IMR-90 (cell line): ENCODE measurements around the gene CCDC141. TPM values are rescaled to one million over a fixed set of nuclear protein-coding genes. Genes with fewer than 3 reads are reported as not detected.

Experiments
- ATAC-seq: fragments of 200-7000 bp; cut with Tn5 transposase; 2 replicates; pipeline ENCODE4 v1.9.1; 2020; ENCODE audit warnings: low read depth, mild to moderate bottlenecking, moderate library complexity
- BruUV-seq: library from RNA; stranded (reverse); fragments of 400-500 nt; replicated peaks from 2 replicates; lab custom pipeline; 2021; lab: Mats Ljungman, UMichigan
- CTCF ChIA-PET: fragments of 300-600 bp; formaldehyde crosslinking; extraction: SDS; loops from one replicate; lab custom pipeline; 2021; ENCODE audit warnings: antibody characterized with exemption; lab: Yijun Ruan, JAX
- POLR2A ChIA-PET: fragments of 300-600 bp; sonication (Branson Sonifier 250); formaldehyde crosslinking; loops from one replicate; lab custom pipeline; 2022; ENCODE audit warnings: antibody characterized with exemption; ENCODE audit not compliant: unreplicated experiment; lab: Charles Lee
- DNase-seq: peaks from one replicate; pipeline ENCODE4 v3.0.0; 2013
- H2AFZ ChIP-seq: replicated peaks from 2 replicates; pipeline ENCODE3; 2013; ENCODE audit warnings: low read length, mild to moderate bottlenecking; ENCODE audit not compliant: poor library complexity
- H2AK5ac ChIP-seq: 2 replicates; pipeline ENCODE4 v1.6.1; 2013; ENCODE audit warnings: low read depth, low read length, inconsistent platforms
- H2AK9ac ChIP-seq: replicated peaks from 2 replicates; pipeline ENCODE3; 2013; ENCODE audit warnings: mild to moderate bottlenecking, low read depth, low read length, moderate library complexity; ENCODE audit not compliant: poor library complexity
- H2BK120ac ChIP-seq: 2 replicates; pipeline ENCODE4 v1.6.1; 2013; ENCODE audit warnings: low read depth, low read length, inconsistent platforms
- H2BK15ac ChIP-seq: 3 replicates; pipeline ENCODE4 v1.6.1; 2013; ENCODE audit warnings: low read depth, low read length, inconsistent platforms
- H2BK20ac ChIP-seq: 2 replicates; pipeline ENCODE4 v1.6.1; 2013; ENCODE audit warnings: low read depth, mild to moderate bottlenecking, inconsistent platforms, low read length, moderate library complexity
- H2BK5ac ChIP-seq: 2 replicates; pipeline ENCODE4 v1.6.1; 2013; ENCODE audit warnings: mild to moderate bottlenecking, low read depth, low read length, inconsistent platforms; ENCODE audit not compliant: poor library complexity, severe bottlenecking
- H3K14ac ChIP-seq: replicated peaks from 2 replicates; pipeline ENCODE4 v1.6.1; 2013; ENCODE audit warnings: low read depth, low read length, inconsistent platforms
- H3K18ac ChIP-seq: 2 replicates; pipeline ENCODE4 v1.6.1; 2013; ENCODE audit warnings: low read depth, low read length, control low read depth
- H3K23ac ChIP-seq: 2 replicates; pipeline ENCODE4 v1.6.1; 2013; ENCODE audit warnings: low read depth, low read length, inconsistent platforms
- H3K27ac ChIP-seq: 2 replicates; pipeline ENCODE4 v1.5.1; 2013; ENCODE audit warnings: mild to moderate bottlenecking, control low read depth, low read length; ENCODE audit not compliant: insufficient read depth
- H3K27me3 ChIP-seq: 2 replicates; pipeline ENCODE4 v1.6.1; 2013; ENCODE audit warnings: low read length; ENCODE audit not compliant: control insufficient read depth, insufficient read depth
- H3K36me3 ChIP-seq: 2 replicates; pipeline ENCODE4 v1.6.1; 2013; ENCODE audit warnings: low read length, mixed read lengths; ENCODE audit not compliant: control insufficient read depth, insufficient read depth
- H3K4ac ChIP-seq: 2 replicates; pipeline ENCODE4 v1.6.1; 2013; ENCODE audit warnings: low read depth, low read length, inconsistent platforms
- H3K4me1 ChIP-seq: 2 replicates; pipeline ENCODE4 v1.6.1; 2013; ENCODE audit warnings: low read length, mixed read lengths; ENCODE audit not compliant: control insufficient read depth, insufficient read depth
- H3K4me2 ChIP-seq: 2 replicates; pipeline ENCODE4 v1.6.1; 2013; ENCODE audit warnings: low read depth, mild to moderate bottlenecking, control low read depth, low read length, moderate library complexity
- H3K4me3 ChIP-seq: 2 replicates; pipeline ENCODE4 v1.5.1; 2013; ENCODE audit warnings: low read depth, mild to moderate bottlenecking, control low read depth, low read length, moderate library complexity; ENCODE audit not compliant: insufficient read depth
- H3K56ac ChIP-seq: 2 replicates; pipeline ENCODE4 v1.6.1; 2013; ENCODE audit warnings: low read length, inconsistent platforms; ENCODE audit not compliant: insufficient read depth; ENCODE audit errors: extremely low read depth
- H3K79me1 ChIP-seq, 2 experiments: 2 replicates each; pipeline ENCODE4 v1.6.1; 2013; ENCODE audit warnings: low read length in 2 of 2, inconsistent platforms in 1 of 2, low read depth in 1 of 2
- H3K9ac ChIP-seq: 2 replicates; pipeline ENCODE4 v1.6.1; 2013; ENCODE audit warnings: low read depth, low read length, control low read depth
- H3K9me1 ChIP-seq: 2 replicates; pipeline ENCODE4 v1.6.1; 2013; ENCODE audit warnings: low read length, inconsistent platforms; ENCODE audit not compliant: insufficient read depth
- H3K9me3 ChIP-seq: 2 replicates; pipeline ENCODE4 v1.6.1; 2013; ENCODE audit warnings: low read length; ENCODE audit not compliant: control insufficient read depth, insufficient read depth
- H4K20me1 ChIP-seq: 2 replicates; pipeline ENCODE4 v1.6.1; 2013; ENCODE audit warnings: low read length, inconsistent platforms; ENCODE audit not compliant: insufficient read depth
- H4K5ac ChIP-seq: 2 replicates; pipeline ENCODE4 v1.6.1; 2013; ENCODE audit warnings: mild to moderate bottlenecking, low read depth, low read length, control low read depth
- H4K8ac ChIP-seq, 2 experiments: 2 replicates each; pipeline ENCODE4 v1.6.1; 2013; ENCODE audit warnings: low read depth in 2 of 2, low read length in 2 of 2, control low read depth in 1 of 2, inconsistent platforms in 1 of 2
- H4K91ac ChIP-seq: 2 replicates; pipeline ENCODE4 v1.6.1; 2013; ENCODE audit warnings: low read depth, low read length, inconsistent platforms; ENCODE audit not compliant: insufficient read depth
- BHLHE40 ChIP-seq: fragments of 150-350 bp; IDR thresholded peaks from 2 replicates; pipeline ENCODE4 v1.6.1; 2016; ENCODE audit warnings: mild to moderate bottlenecking, low read depth, low read length
- CEBPB ChIP-seq: IDR thresholded peaks from 2 replicates; pipeline ENCODE4 v1.6.1; 2012; ENCODE audit warnings: low read depth, low read length, improper control_type of control experiment
- CHD1 ChIP-seq: IDR thresholded peaks from 2 replicates; pipeline ENCODE4 v1.6.1; 2012; ENCODE audit warnings: low read depth, low read length, improper control_type of control experiment
- CTCF ChIP-seq: conservative IDR thresholded peaks from 2 replicates; pipeline ENCODE4 v1.5.1; 2012; ENCODE audit warnings: mild to moderate bottlenecking, low read depth, low read length, improper control_type of control experiment
- FOS ChIP-seq: fragments of 150-350 bp; IDR thresholded peaks from 2 replicates; pipeline ENCODE4 v1.6.1; 2016; ENCODE audit warnings: low read depth, low read length
- MAFK ChIP-seq: IDR thresholded peaks from 2 replicates; pipeline ENCODE4 v1.6.1; 2012; ENCODE audit warnings: low read depth, low read length, improper control_type of control experiment
- MAZ ChIP-seq: IDR thresholded peaks from 2 replicates; pipeline ENCODE4 v1.6.1; 2012; ENCODE audit warnings: low read depth, mild to moderate bottlenecking, low read length, improper control_type of control experiment, moderate library complexity, borderline replicate concordance
- MXI1 ChIP-seq: IDR thresholded peaks from 2 replicates; pipeline ENCODE4 v1.6.1; 2012; ENCODE audit warnings: low read depth, mild to moderate bottlenecking, low read length, moderate library complexity, borderline replicate concordance
- NFE2L2 ChIP-seq: fragments of 150-350 bp; IDR thresholded peaks from 2 replicates; pipeline ENCODE4 v1.6.1; 2016; ENCODE audit warnings: low read depth, mild to moderate bottlenecking, low read length
- POLR2A ChIP-seq: IDR thresholded peaks from 2 replicates; pipeline ENCODE4 v1.6.1; 2012; ENCODE audit warnings: mild to moderate bottlenecking, low read depth, low read length
- RAD21 ChIP-seq: IDR thresholded peaks from 2 replicates; pipeline ENCODE4 v1.6.1; 2012; ENCODE audit warnings: low read length, improper control_type of control experiment
- RCOR1 ChIP-seq: IDR thresholded peaks from 2 replicates; pipeline ENCODE4 v1.6.1; 2012; ENCODE audit warnings: mild to moderate bottlenecking, low read length, improper control_type of control experiment; ENCODE audit not compliant: insufficient replicate concordance
- RFX5 ChIP-seq: IDR thresholded peaks from 2 replicates; pipeline ENCODE4 v1.8.0; 2012; ENCODE audit warnings: low read depth, mild to moderate bottlenecking, low read length, moderate library complexity
- SMC3 ChIP-seq: fragments of 150-350 bp; IDR thresholded peaks from 2 replicates; pipeline ENCODE4 v1.6.1; 2016; ENCODE audit warnings: low read depth, mild to moderate bottlenecking, antibody characterized with exemption, low read length, moderate library complexity
- WGBS, 2 experiments: methylation state at CpG; one replicate each; pipeline versions ENCODE4 v1.1.5 to v1.1.7; 2013; ENCODE audit warnings: missing lambda C conversion rate in 2 of 2; ENCODE audit not compliant: insufficient read length in 1 of 2; ENCODE audit errors: extremely low coverage in 2 of 2; 5-methylcytosine and 5-hydroxymethylcytosine counted together
- dilution Hi-C: fragments of 300-500 bp; cut with HindIII; formaldehyde crosslinking; loops from one replicate; pipeline ENCODE4 v1.14.3; 2018; ENCODE audit warnings: low sequenced_read_pairs; ENCODE audit not compliant: unreplicated experiment
- in situ Hi-C: fragments of 300-500 bp; cut with MboI; formaldehyde crosslinking; loops from 3 replicates; pipeline ENCODE4 v1.14.3; 2019; ENCODE audit warnings: low sequenced_read_pairs, inconsistent platforms, mixed read lengths
- intact Hi-C: fragments of 100-400 bp; cut with micrococcal nuclease; formaldehyde crosslinking; loops from 2 replicates; pipeline ENCODE4 v1.10.0; 2022
- polyA plus RNA-seq, 3 experiments: library from polyadenylated mRNA; depleted of rRNA; stranded (reverse); fragments of >200 nt; gene quantifications; 2 replicates each; pipeline ENCODE4 v1.2.3, GENCODE V29; 2012; ENCODE audit warnings: low replicate concordance in 1 of 3
- total RNA-seq: library from RNA; depleted of rRNA; stranded (reverse); fragments of >200 nt; gene quantifications from 2 replicates; pipeline ENCODE4 v1.2.3, GENCODE V29; 2012
- TF ChIP-seq, protein P1 (sequence below): fragments of 150-350 bp; IDR thresholded peaks from 2 replicates; pipeline ENCODE4 v1.6.1; 2017; ENCODE audit warnings: mild to moderate bottlenecking, antibody characterized with exemption, low read length, low read depth
- TF ChIP-seq, protein P2 (sequence below): fragments of 150-350 bp; IDR thresholded peaks from 2 replicates; pipeline ENCODE4 v1.6.1; 2016; ENCODE audit warnings: low read depth, mild to moderate bottlenecking, low read length, moderate library complexity, borderline replicate concordance

The CCDC141 gene
- total and polyA plus RNA-seq, 2 of the 4 experiments (the other 2 are of a cell fraction), result not detected

GRCh38 chr2:178993788-178994187 is 56.1 kb downstream of the CCDC141 start:
- CTCF ChIA-PET, result no interaction called here
- H2BK15ac ChIP-seq, result no peak overlapping the region
- no peak overlapping the region for H3K18ac ChIP-seq
- no peak overlapping the region for H4K8ac ChIP-seq
- no peak overlapping the region for H2BK120ac ChIP-seq
- H3K56ac ChIP-seq, result no peak overlapping the region
- no peak overlapping the region for H2AK9ac ChIP-seq
- H4K5ac ChIP-seq, result no peak overlapping the region
- H2AFZ ChIP-seq, result no peak overlapping the region
- no peaks in the 10 kb centered on the region for H3K9me1 ChIP-seq
- H3K27ac ChIP-seq, result no peak overlapping the region
- no peak overlapping the region for H3K23ac ChIP-seq
- in situ Hi-C loops, result no loop called here
- no peaks in the 10 kb centered on the region for H3K36me3 ChIP-seq
- dilution Hi-C loops, result no loop called here
- H3K4me2 ChIP-seq, result no peak overlapping the region
- no peak overlapping the region for H3K14ac ChIP-seq
- H4K91ac ChIP-seq, result no peak overlapping the region
- no peaks in the 10 kb centered on the region for H4K20me1 ChIP-seq
- no peak overlapping the region for H2AK5ac ChIP-seq
- no peak overlapping the region for H3K4ac ChIP-seq
- POLR2A ChIA-PET, result no interaction called here
- WGBS, 2 experiments, result no CpG with 5 or more reads among the region's 2 CpGs
- intact Hi-C loops, result no loop called here
- H3K27me3 ChIP-seq, result no peaks in the 10 kb centered on the region
- no peak overlapping the region for H2BK20ac ChIP-seq
- ATAC-seq (no peak), DNase-seq (no peak)
- H3K4me3 ChIP-seq, result no peak overlapping the region
- H3K79me1 ChIP-seq, result no peaks in the 10 kb centered on the region
- TF ChIP-seq, protein P1, sequence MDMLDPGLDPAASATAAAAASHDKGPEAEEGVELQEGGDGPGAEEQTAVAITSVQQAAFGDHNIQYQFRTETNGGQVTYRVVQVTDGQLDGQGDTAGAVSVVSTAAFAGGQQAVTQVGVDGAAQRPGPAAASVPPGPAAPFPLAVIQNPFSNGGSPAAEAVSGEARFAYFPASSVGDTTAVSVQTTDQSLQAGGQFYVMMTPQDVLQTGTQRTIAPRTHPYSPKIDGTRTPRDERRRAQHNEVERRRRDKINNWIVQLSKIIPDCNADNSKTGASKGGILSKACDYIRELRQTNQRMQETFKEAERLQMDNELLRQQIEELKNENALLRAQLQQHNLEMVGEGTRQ, result no peak
- TF ChIP-seq POLR2A (no peak), RFX5 (no peak), NFE2L2 (no peak), RCOR1 (no peak), RAD21 (no peak), CEBPB (no peak), BHLHE40 (no peak), MAFK (no peak), CHD1 (no peak), MXI1 (no peak), FOS (no peak), MAZ (no peak), SMC3 (no peak), CTCF (no peak)
- TF ChIP-seq, protein P2, sequence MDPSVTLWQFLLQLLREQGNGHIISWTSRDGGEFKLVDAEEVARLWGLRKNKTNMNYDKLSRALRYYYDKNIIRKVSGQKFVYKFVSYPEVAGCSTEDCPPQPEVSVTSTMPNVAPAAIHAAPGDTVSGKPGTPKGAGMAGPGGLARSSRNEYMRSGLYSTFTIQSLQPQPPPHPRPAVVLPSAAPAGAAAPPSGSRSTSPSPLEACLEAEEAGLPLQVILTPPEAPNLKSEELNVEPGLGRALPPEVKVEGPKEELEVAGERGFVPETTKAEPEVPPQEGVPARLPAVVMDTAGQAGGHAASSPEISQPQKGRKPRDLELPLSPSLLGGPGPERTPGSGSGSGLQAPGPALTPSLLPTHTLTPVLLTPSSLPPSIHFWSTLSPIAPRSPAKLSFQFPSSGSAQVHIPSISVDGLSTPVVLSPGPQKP, result no peak
- no peak overlapping the region for H2BK5ac ChIP-seq
- H3K4me1 ChIP-seq, result no peaks in the 10 kb centered on the region
- no TSS peak for BruUV-seq
- H3K9me3 ChIP-seq, result no peaks in the 10 kb centered on the region; the same call in 1 of the 2 replicates
- H3K9ac ChIP-seq, result no peak overlapping the region
